Neural progenitor cell (in vitro differentiated cells): Measurements from ENCODE around the gene OMP. TPM values are rescaled to one million over a fixed set of nuclear protein-coding genes. Genes with fewer than 3 reads are reported as not detected.
A peak's percentile ranks its signal among the peaks of the same experiment; 100 is the strongest.

Experiments used
- DNase-seq: peaks from one replicate; pipeline ENCODE4 v3.0.0-alpha.2; 2016; ENCODE audit warnings: low spot score
- H2AFZ ChIP-seq: fragments of 200-600 bp; sonication (generic); replicated peaks from 2 replicates; pipeline ENCODE4 v1.6.1; 2016; ENCODE audit warnings: antibody characterized with exemption
- H3F3A ChIP-seq: fragments of 200-600 bp; sonication (generic); 2 replicates; pipeline ENCODE4 v1.6.1; 2016; ENCODE audit warnings: antibody characterized with exemption, low read depth
- H3K27ac ChIP-seq: fragments of 200-600 bp; sonication (generic); 2 replicates; pipeline ENCODE4 v1.5.1; 2016; ENCODE audit warnings: mild to moderate bottlenecking
- H3K27me3 ChIP-seq: fragments of 200-600 bp; sonication (generic); 2 replicates; pipeline ENCODE4 v1.6.1; 2016; ENCODE audit warnings: mild to moderate bottlenecking, moderate library complexity
- H3K36me3 ChIP-seq: fragments of 200-600 bp; sonication (generic); 2 replicates; pipeline ENCODE4 v1.5.1; 2016
- H3K4me1 ChIP-seq: fragments of 200-600 bp; sonication (generic); 2 replicates; pipeline ENCODE4 v1.6.1; 2016; ENCODE audit warnings: mixed run types
- H3K4me2 ChIP-seq: fragments of 200-600 bp; sonication (generic); 2 replicates; pipeline ENCODE4 v1.6.1; 2016
- H3K4me3 ChIP-seq: fragments of 200-600 bp; sonication (generic); 2 replicates; pipeline ENCODE4 v1.5.1; 2016
- H3K79me2 ChIP-seq: fragments of 200-600 bp; sonication (generic); 2 replicates; pipeline ENCODE4 v1.6.1; 2016; ENCODE audit warnings: low read depth
- H3K9ac ChIP-seq: fragments of 200-600 bp; sonication (generic); 2 replicates; pipeline ENCODE4 v1.6.1; 2016
- H3K9me3 ChIP-seq: fragments of 200-600 bp; sonication (generic); 2 replicates; pipeline ENCODE4 v1.5.1; 2016; ENCODE audit warnings: low read depth
- H4K20me1 ChIP-seq: fragments of 200-600 bp; sonication (generic); 2 replicates; pipeline ENCODE4 v1.6.1; 2016; ENCODE audit warnings: low read depth
- H3K27ac Mint-ChIP-seq: 3 replicates; pipeline ENCODE4 v1.8.0; 2021; ENCODE audit warnings: mixed read lengths
- H3K27me3 Mint-ChIP-seq: 2 replicates; pipeline ENCODE4 v1.8.0; 2022; ENCODE audit warnings: low read depth, mild to moderate bottlenecking, inconsistent platforms, moderate library complexity, mixed read lengths; ENCODE audit not compliant: insufficient read depth
- H3K36me3 Mint-ChIP-seq: 3 replicates; pipeline ENCODE4 v1.8.0; 2021; ENCODE audit warnings: mixed read lengths
- H3K4me1 Mint-ChIP-seq: 3 replicates; pipeline ENCODE4 v1.8.0; 2021; ENCODE audit warnings: mixed read lengths
- H3K4me3 Mint-ChIP-seq: 3 replicates; pipeline ENCODE4 v1.8.0; 2021; ENCODE audit warnings: mild to moderate bottlenecking, moderate library complexity, mixed read lengths
- H3K9me3 Mint-ChIP-seq: 3 replicates; pipeline ENCODE4 v1.8.0; 2020; ENCODE audit warnings: mixed read lengths
- EZH2 ChIP-seq: fragments of 200-600 bp; sonication (generic); IDR thresholded peaks from 2 replicates; pipeline ENCODE4 v1.6.1; 2017; ENCODE audit warnings: antibody characterized with exemption, mild to moderate bottlenecking, moderate library complexity
- EZH2phosphoT487 ChIP-seq: fragments of 200-600 bp; sonication (generic); IDR thresholded peaks from 2 replicates; pipeline ENCODE4 v1.6.1; 2017; ENCODE audit warnings: antibody characterized with exemption
- total RNA-seq: library from RNA; depleted of rRNA; stranded (reverse); fragments of >200 nt; gene quantifications from 2 replicates; pipeline ENCODE4 v1.2.3, GENCODE V29; 2015; ENCODE audit warnings: low replicate concordance
- TF ChIP-seq, protein P1 (sequence below): fragments of 200-600 bp; sonication (generic); IDR thresholded peaks from 2 replicates; pipeline ENCODE4 v1.5.1; 2017; ENCODE audit warnings: antibody characterized with exemption, mild to moderate bottlenecking

Gene OMP
- total RNA-seq, 1 donor from 2014 or later = not detected

DNA sequence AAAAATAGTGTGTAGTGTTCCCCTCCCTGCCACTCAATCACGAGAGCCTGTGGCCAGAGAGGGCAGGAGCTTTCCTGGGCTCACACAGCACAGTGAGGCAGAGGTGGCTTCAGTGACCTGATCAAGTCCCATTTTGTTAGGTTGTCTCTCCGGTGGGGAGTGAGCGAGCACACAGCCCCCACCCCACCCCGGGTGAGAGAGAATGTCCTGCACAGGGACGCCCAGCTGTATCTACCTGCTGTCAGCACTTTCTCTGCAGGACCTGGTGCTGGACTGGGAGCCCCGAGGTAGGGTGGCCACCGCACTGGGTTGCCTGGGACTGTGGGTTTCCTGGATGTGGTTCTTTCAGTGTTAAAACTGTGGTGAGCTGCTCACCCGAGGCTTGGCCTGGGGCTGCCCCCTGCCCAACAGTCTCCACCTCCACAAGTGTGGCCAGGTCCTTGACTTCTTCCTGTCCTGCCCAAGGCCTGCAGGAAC lies 29.8 kb upstream of the OMP start:
- Histone ChIP-seq H3F3A (no peaks in the 10 kb centered on the region), H3K4me1 (peaks cover under 1% of the 10 kb centered on the region), H4K20me1 (peaks cover under 1% of the 10 kb centered on the region), H2AFZ (no peak overlapping the region), H3K9me3 (no peaks in the 10 kb centered on the region), H3K36me3 (no peaks in the 10 kb centered on the region), H3K4me2 (no peak overlapping the region), H3K9ac (no peak overlapping the region), H3K27me3 (no peaks in the 10 kb centered on the region), H3K79me2 (no peaks in the 10 kb centered on the region), H3K27ac (no peak overlapping the region), H3K4me3 (no peak overlapping the region)
- Mint-ChIP-seq H3K36me3 (no peaks in the 10 kb centered on the region), H3K27ac (peak overlapping the region; percentile 64), H3K4me1 (peaks cover 29% of the 10 kb centered on the region), H3K27me3 (peaks cover 4% of the 10 kb centered on the region), H3K4me3 (no peak overlapping the region), H3K9me3 (peaks cover 1% of the 10 kb centered on the region)
- DNase-seq = no peak
- TF ChIP-seq EZH2phosphoT487 = no peak
- TF ChIP-seq, protein P1, sequence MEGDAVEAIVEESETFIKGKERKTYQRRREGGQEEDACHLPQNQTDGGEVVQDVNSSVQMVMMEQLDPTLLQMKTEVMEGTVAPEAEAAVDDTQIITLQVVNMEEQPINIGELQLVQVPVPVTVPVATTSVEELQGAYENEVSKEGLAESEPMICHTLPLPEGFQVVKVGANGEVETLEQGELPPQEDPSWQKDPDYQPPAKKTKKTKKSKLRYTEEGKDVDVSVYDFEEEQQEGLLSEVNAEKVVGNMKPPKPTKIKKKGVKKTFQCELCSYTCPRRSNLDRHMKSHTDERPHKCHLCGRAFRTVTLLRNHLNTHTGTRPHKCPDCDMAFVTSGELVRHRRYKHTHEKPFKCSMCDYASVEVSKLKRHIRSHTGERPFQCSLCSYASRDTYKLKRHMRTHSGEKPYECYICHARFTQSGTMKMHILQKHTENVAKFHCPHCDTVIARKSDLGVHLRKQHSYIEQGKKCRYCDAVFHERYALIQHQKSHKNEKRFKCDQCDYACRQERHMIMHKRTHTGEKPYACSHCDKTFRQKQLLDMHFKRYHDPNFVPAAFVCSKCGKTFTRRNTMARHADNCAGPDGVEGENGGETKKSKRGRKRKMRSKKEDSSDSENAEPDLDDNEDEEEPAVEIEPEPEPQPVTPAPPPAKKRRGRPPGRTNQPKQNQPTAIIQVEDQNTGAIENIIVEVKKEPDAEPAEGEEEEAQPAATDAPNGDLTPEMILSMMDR = no peak
- TF ChIP-seq EZH2 = no peak

DNA sequence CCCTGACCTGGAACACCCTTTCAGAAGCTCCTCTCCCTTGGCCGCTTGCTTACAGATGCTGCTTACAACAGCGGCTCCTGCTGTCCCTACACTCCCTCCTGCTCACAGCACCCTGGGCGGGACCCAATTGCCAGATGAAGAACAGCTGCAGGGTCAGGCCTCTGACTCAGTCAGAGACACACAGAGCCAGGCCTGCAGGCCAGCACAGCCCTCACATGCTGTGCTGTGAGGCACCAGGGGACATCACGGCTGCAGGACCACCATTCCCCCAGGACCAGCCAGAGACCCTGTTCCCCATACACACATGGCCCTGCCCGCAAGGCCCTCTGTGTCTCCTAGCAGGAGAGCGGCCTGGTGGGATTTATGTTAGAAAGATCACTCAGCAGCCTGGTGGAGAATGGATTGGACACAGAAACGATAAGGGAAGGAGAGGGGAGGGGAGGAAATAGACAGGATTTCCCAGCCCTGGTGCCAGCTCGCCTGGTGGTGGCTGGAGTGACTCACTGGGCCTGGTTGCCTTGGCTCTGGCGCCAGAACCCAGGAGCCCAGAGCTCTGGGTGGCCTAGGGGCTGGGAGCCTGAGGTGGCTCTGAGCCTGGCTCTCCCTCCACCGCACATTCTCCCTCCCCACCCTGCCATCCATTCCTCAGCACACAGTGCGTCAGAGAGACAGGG lies 29.2 kb upstream of the OMP start:
- H2AFZ ChIP-seq = no peak overlapping the region
- H3K4me2 ChIP-seq = no peak overlapping the region
- no peak for DNase-seq
- no peak overlapping the region for H3K4me3 ChIP-seq
- H3K27ac ChIP-seq = no peak overlapping the region
- no peaks in the 10 kb centered on the region for H3F3A ChIP-seq
- TF ChIP-seq, protein P1 = no peak
- TF ChIP-seq EZH2 (no peak), EZH2phosphoT487 (no peak)
- no peak overlapping the region for H3K9ac ChIP-seq
- H4K20me1 ChIP-seq = no peaks in the 10 kb centered on the region
- peak overlapping the region; percentile 64 for H3K27ac Mint-ChIP-seq
- H3K4me1 ChIP-seq = no peaks in the 10 kb centered on the region
- peaks cover 4% of the 10 kb centered on the region for H3K27me3 Mint-ChIP-seq
- no peaks in the 10 kb centered on the region for H3K36me3 ChIP-seq
- peaks cover 26% of the 10 kb centered on the region for H3K4me1 Mint-ChIP-seq
- H3K36me3 Mint-ChIP-seq = no peaks in the 10 kb centered on the region
- no peaks in the 10 kb centered on the region for H3K79me2 ChIP-seq
- no peaks in the 10 kb centered on the region for H3K9me3 ChIP-seq
- H3K4me3 Mint-ChIP-seq = no peak overlapping the region
- peaks cover 6% of the 10 kb centered on the region for H3K9me3 Mint-ChIP-seq
- H3K27me3 ChIP-seq = no peaks in the 10 kb centered on the region

DNA sequence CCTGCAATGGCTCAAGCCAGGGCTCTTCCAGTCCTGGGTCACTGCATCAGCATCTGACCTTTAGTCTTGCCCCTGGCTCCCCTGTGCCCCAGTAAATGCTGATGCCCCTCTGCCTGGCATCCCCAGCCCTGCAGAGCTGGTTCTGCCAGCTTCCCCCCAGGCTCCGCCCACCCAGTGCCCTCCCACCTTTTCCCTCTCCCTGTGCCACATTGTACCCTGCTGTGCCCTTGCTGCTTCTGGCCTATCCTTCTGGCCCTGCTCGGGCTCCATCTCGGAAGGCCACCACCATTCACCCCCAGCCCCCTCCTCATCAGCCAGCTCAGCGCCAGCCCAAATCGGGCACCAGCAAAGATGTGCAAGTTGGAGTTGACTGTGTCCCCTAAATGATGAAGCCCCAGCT lies 28.4 kb upstream of the OMP start:
- no peaks in the 10 kb centered on the region for H4K20me1 ChIP-seq
- no peak for DNase-seq
- H3K79me2 ChIP-seq = no peaks in the 10 kb centered on the region
- H3K4me1 ChIP-seq = no peaks in the 10 kb centered on the region
- no peaks in the 10 kb centered on the region for H3K36me3 ChIP-seq
- H3K9ac ChIP-seq = no peak overlapping the region
- no peak overlapping the region for H3K4me3 ChIP-seq
- Mint-ChIP-seq H3K36me3 (no peaks in the 10 kb centered on the region), H3K4me1 (peaks cover 24% of the 10 kb centered on the region), H3K27me3 (peaks cover 4% of the 10 kb centered on the region), H3K4me3 (no peak overlapping the region), H3K27ac (peak overlapping the region; percentile 57), H3K9me3 (peaks cover 11% of the 10 kb centered on the region)
- no peak for TF ChIP-seq EZH2phosphoT487
- TF ChIP-seq, protein P1 = no peak
- TF ChIP-seq EZH2 = no peak
- H3K27ac ChIP-seq = no peak overlapping the region
- H3K27me3 ChIP-seq = no peaks in the 10 kb centered on the region
- H3K9me3 ChIP-seq = no peaks in the 10 kb centered on the region
- H3F3A ChIP-seq = no peaks in the 10 kb centered on the region
- H2AFZ ChIP-seq = no peak overlapping the region
- H3K4me2 ChIP-seq = no peak overlapping the region
